ENCODE measurements around the gene PWP2. TPM values are rescaled to one million over a fixed set of nuclear protein-coding genes. Genes with fewer than 3 reads are reported as not detected.
"Not testable (repeated sequence)": the region's sequence is repeated elsewhere in the genome, so short reads cannot be mapped to it uniquely, and the experiment has no call there.

Gene PWP2
- total RNA-seq = 9.9 TPM
- long read RNA-seq, transcript PWP2-201 (21 exons, 3,297 nt) = major isoform, 20 of 35 reads
- long read RNA-seq, partial matches to known transcripts = 8 of 35 reads
- long read RNA-seq, other reads (novel, unspliced or antisense) = 7 of 35 reads

DNA sequence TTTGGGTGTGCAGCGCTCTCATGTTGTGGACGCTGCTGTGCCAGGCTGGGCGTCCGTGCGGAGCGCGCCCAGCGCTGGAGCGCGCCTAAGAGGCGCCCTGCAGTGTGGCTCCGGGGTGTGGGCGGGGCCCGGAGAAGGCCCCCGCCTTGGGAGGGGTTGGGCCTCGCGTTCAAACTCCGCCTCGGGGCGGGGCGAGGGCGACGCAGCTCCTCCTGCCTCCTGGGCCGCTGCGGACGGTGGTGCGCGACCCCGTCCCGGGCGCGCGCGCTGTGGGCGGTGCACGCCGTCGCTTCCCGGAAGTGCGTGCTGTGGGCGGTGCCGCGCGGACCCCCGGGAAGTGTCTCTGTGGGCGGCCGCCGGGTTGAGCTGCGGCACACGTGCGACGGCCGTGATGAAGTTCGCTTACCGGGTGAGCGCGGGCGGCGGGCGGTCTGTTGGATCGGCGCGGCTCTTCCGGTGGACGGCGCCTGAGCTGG lies at the start of gene PWP2:
PWP2 (plus strand) TSS at position 374 of the 476 bp plus-strand sequence; CDS start at position 392, 18 bp downstream.
- DNase-seq (peak; percentile 75), ATAC-seq (peak; percentile 97)
- H3K9me3 ChIP-seq; intact Hi-C loops (cut with DNase I); H3K27me3 ChIP-seq; H3K4me1 ChIP-seq; H3K36me3 ChIP-seq; H3K27ac ChIP-seq: not testable (repeated sequence)
- peak within 1 kb of the TSS; percentile 28 for H3K4me3 ChIP-seq

DNA sequence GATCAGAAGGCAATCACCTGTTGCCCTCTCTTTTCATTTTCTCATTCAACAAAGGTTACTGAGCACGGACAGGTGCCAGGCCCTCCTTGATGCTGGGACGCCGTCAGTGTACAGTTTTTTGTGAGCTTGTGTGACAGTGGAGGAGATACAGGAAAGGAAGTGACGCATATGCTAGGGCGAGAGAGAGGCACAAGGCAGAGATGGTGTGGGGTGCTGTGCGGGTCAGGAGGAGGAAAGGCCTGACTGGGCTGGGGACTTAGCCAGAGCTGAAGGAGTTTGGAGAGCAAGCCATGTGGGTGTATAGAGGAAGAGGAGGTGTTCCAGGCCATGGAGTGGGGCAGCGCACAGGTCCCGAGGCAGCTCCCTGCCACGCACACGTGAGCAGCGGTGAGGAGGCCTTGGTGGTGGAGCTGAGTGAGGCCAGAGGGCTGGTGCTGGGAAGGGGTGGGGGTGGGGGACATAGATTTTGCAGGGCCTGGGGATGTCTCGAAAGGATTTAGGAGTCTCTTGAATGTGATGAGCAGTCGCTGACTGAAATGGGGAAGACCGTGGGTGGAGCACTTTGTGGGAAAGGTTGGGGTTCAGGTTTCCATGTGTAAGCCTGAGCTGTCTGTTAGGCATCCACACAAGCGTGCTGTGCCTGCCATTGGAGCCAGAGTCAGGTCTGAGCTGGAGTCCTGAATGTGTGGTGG lies 49.1 kb upstream of the PWP2 start:
- intact Hi-C loops (cut with DNase I) = no loop called here
- Histone ChIP-seq H3K27ac (no peak overlapping the region), H3K36me3 (peaks cover 84% of the 10 kb centered on the region), H3K4me1 (peaks cover 9% of the 10 kb centered on the region), H3K27me3 (no peaks in the 10 kb centered on the region), H3K4me3 (no peak overlapping the region), H3K9me3 (no peaks in the 10 kb centered on the region)
- ATAC-seq (no peak), DNase-seq (no peak)
- TF ChIP-seq, protein P1, sequence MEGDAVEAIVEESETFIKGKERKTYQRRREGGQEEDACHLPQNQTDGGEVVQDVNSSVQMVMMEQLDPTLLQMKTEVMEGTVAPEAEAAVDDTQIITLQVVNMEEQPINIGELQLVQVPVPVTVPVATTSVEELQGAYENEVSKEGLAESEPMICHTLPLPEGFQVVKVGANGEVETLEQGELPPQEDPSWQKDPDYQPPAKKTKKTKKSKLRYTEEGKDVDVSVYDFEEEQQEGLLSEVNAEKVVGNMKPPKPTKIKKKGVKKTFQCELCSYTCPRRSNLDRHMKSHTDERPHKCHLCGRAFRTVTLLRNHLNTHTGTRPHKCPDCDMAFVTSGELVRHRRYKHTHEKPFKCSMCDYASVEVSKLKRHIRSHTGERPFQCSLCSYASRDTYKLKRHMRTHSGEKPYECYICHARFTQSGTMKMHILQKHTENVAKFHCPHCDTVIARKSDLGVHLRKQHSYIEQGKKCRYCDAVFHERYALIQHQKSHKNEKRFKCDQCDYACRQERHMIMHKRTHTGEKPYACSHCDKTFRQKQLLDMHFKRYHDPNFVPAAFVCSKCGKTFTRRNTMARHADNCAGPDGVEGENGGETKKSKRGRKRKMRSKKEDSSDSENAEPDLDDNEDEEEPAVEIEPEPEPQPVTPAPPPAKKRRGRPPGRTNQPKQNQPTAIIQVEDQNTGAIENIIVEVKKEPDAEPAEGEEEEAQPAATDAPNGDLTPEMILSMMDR (IDR thresholded peaks at IDR 0.05) = no peak

- DNase-seq = no peak
- no peak overlapping the region for H3K27ac ChIP-seq
- no peaks in the 10 kb centered on the region for H3K9me3 ChIP-seq
- no peaks in the 10 kb centered on the region for H3K27me3 ChIP-seq
- H3K4me3 ChIP-seq = no peak overlapping the region
- TF ChIP-seq, protein P1 (IDR thresholded peaks at IDR 0.05) = no peak
- intact Hi-C loops (cut with DNase I) = no loop called here
- H3K36me3 ChIP-seq = peaks cover 84% of the 10 kb centered on the region
- H3K4me1 ChIP-seq = peaks cover 9% of the 10 kb centered on the region
- ATAC-seq = no peak
Measured at GRCh38 chr21:44058652-44058964, 48.6 kb upstream of the PWP2 start.

DNA sequence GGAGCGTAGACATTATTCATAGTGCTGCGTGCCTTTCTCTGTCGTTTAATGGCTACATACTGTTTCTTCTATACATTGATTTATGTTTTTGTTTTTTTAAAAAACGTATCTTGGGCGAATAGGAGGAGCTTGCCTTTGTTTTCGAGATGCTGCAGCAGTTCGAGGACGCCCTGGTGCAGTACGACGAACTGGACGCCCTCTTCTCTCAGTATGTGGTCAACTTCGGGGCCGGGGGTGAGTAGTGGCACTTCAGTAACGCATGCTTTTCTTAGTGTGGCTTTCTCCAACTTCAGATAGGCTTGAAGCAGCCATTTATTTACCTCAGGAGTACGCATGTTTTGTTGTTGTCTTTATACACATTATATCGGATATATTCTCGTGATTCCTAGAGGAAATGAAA lies 48.2 kb upstream of the PWP2 start:
- peaks cover 9% of the 10 kb centered on the region for H3K4me1 ChIP-seq
- no peak for ATAC-seq
- no peak overlapping the region for H3K4me3 ChIP-seq
- TF ChIP-seq, protein P1 (IDR thresholded peaks at IDR 0.05) = no peak
- DNase-seq = no peak
- H3K9me3 ChIP-seq = no peaks in the 10 kb centered on the region
- no peak overlapping the region for H3K27ac ChIP-seq
- H3K27me3 ChIP-seq = no peaks in the 10 kb centered on the region
- intact Hi-C loops (cut with DNase I) = no loop called here
- peaks cover 84% of the 10 kb centered on the region for H3K36me3 ChIP-seq

DNA sequence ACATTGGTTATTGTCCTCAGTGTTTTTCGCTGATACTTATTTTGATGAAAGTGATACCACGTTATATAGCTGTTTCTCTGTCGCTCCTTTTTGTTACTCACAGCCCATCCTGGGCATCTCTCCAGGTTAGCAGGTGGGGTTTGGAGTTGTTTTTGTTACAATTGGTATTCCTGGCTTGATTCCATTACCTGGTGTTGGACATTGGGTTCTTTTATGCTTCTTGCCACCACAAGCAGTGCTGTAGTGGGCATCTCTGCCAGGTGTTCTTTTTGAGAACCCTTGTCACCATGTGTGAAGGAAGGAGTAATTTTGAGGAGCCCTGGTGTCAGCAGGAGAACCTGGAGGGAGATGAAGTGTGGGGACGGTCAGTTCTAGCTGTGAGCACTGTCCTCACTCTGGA lies 47.5 kb upstream of the PWP2 start:
- DNase-seq = no peak
- Histone ChIP-seq H3K27ac (no peak overlapping the region), H3K27me3 (no peaks in the 10 kb centered on the region), H3K4me3 (no peak overlapping the region), H3K4me1 (peaks cover 4% of the 10 kb centered on the region), H3K36me3 (peaks cover 87% of the 10 kb centered on the region), H3K9me3 (no peaks in the 10 kb centered on the region)
- ATAC-seq = no peak
- TF ChIP-seq, protein P1 (IDR thresholded peaks at IDR 0.05) = no peak
- intact Hi-C loops (cut with DNase I) = no loop called here

- peak; percentile 27 for ATAC-seq
- H3K36me3 ChIP-seq = peaks cover 82% of the 10 kb centered on the region
- H3K9me3 ChIP-seq = no peaks in the 10 kb centered on the region
- no peaks in the 10 kb centered on the region for H3K4me1 ChIP-seq
- no peak overlapping the region for H3K4me3 ChIP-seq
- intact Hi-C loops (cut with DNase I) = no loop called here
- no peaks in the 10 kb centered on the region for H3K27me3 ChIP-seq
- TF ChIP-seq, protein P1 (IDR thresholded peaks at IDR 0.05) = no peak
- H3K27ac ChIP-seq = no peak overlapping the region
- no peak for DNase-seq
Measured at GRCh38 chr21:44062380-44062779, 44.8 kb upstream of the PWP2 start.

Data from upper lobe of right lung (tissue), 1 donor.